ENCODE data around the gene TTC39B. TPM values are rescaled to one million over a fixed set of nuclear protein-coding genes. Genes with fewer than 3 reads are reported as not detected.
A peak's percentile ranks its signal among the peaks of the same experiment; 100 is the strongest.

The TTC39B gene
- total RNA-seq, 1 donor from 2014 or later, result 4.1 TPM

DNA sequence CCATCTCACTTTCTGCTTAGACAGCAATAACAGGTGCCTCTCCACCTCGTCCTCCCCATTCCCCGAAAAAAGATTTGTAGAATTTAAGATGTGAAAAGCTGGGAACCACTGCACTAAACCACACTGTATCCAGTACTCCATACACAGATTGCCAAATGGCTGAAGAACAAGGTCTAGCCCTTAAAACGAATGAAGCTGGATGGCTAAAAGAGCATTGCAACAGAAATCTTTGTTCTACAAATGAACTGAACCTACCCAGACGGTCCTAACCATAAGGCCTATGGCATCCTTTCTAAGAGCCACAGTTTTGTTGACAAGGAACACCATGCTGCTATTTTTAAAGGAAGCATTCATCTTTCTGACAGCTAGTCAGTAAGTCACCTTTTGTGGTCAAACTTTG, 152.3 kb downstream of the TTC39B start:
- H3K4me2 ChIP-seq, result no peak overlapping the region
- no peak overlapping the region for H3K27ac ChIP-seq
- no peak for DNase-seq (ENCODE audit: low spot score)
- no peak overlapping the region for H3K9ac ChIP-seq
- H3K4me3 ChIP-seq, result no peak overlapping the region
- no peaks in the 10 kb centered on the region for H3K36me3 ChIP-seq
- no peaks in the 10 kb centered on the region for H3K36me3 Mint-ChIP-seq
- peaks cover 5% of the 10 kb centered on the region for H3K4me1 ChIP-seq
- no peaks in the 10 kb centered on the region for H3K9me3 ChIP-seq (ENCODE audit: low read depth)
- H4K20me1 ChIP-seq (ENCODE audit: low read depth), result no peaks in the 10 kb centered on the region
- no peaks in the 10 kb centered on the region for H3F3A ChIP-seq (ENCODE audit: low read depth)
- no peaks in the 10 kb centered on the region for H3K27me3 Mint-ChIP-seq (ENCODE audit: insufficient read depth, low read depth)
- peak overlapping the region; percentile 51 for H2AFZ ChIP-seq (replicated peaks)
- no peak overlapping the region for H3K27ac Mint-ChIP-seq
- peaks cover 3% of the 10 kb centered on the region for H3K9me3 Mint-ChIP-seq
- no peaks in the 10 kb centered on the region for H3K4me1 Mint-ChIP-seq
- H3K79me2 ChIP-seq (ENCODE audit: low read depth), result no peaks in the 10 kb centered on the region
- H3K4me3 Mint-ChIP-seq, result no peak overlapping the region
- no peak for TF ChIP-seq EZH2 (IDR thresholded peaks at IDR 0.05)
- no peak for TF ChIP-seq EZH2phosphoT487 (IDR thresholded peaks at IDR 0.05)
- TF ChIP-seq, protein P1, sequence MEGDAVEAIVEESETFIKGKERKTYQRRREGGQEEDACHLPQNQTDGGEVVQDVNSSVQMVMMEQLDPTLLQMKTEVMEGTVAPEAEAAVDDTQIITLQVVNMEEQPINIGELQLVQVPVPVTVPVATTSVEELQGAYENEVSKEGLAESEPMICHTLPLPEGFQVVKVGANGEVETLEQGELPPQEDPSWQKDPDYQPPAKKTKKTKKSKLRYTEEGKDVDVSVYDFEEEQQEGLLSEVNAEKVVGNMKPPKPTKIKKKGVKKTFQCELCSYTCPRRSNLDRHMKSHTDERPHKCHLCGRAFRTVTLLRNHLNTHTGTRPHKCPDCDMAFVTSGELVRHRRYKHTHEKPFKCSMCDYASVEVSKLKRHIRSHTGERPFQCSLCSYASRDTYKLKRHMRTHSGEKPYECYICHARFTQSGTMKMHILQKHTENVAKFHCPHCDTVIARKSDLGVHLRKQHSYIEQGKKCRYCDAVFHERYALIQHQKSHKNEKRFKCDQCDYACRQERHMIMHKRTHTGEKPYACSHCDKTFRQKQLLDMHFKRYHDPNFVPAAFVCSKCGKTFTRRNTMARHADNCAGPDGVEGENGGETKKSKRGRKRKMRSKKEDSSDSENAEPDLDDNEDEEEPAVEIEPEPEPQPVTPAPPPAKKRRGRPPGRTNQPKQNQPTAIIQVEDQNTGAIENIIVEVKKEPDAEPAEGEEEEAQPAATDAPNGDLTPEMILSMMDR (IDR thresholded peaks at IDR 0.05), result no peak
- H3K27me3 ChIP-seq, result no peaks in the 10 kb centered on the region

DNA sequence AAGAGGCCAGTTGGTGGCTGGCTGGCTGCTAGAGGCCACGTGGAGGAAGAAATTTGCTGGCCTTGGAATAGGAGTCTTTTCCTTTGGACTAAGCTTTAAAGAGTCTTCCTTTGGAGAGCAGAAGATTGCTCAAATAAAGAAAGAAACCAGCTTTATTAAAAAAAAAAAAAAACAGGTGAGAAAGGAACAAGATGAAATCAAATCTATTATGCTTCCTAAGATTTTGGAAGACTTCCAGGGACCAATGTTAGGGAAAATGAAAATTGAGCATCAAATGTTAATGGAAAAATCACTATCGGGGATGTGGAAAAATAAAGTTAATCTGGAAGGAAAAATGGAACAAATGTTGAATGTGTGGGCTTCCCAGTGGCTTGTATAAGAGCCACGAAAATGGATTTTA, 153.1 kb downstream of the TTC39B start:
- no peaks in the 10 kb centered on the region for H4K20me1 ChIP-seq (ENCODE audit: low read depth)
- H3K27ac ChIP-seq, result no peak overlapping the region
- peak overlapping the region; percentile 58 for H2AFZ ChIP-seq (replicated peaks)
- Mint-ChIP-seq H3K36me3 (no peaks in the 10 kb centered on the region), H3K27me3 (ENCODE audit: insufficient read depth, low read depth) (no peaks in the 10 kb centered on the region), H3K4me3 (no peak overlapping the region), H3K9me3 (peaks cover 3% of the 10 kb centered on the region), H3K27ac (no peak overlapping the region), H3K4me1 (peaks cover 3% of the 10 kb centered on the region)
- TF ChIP-seq EZH2phosphoT487 (IDR thresholded peaks at IDR 0.05), result no peak
- TF ChIP-seq, protein P1 (IDR thresholded peaks at IDR 0.05), result no peak
- TF ChIP-seq EZH2 (IDR thresholded peaks at IDR 0.05), result no peak
- no peaks in the 10 kb centered on the region for H3K27me3 ChIP-seq
- no peak overlapping the region for H3K4me2 ChIP-seq
- H3K79me2 ChIP-seq (ENCODE audit: low read depth), result no peaks in the 10 kb centered on the region
- no peak overlapping the region for H3K9ac ChIP-seq
- H3F3A ChIP-seq (ENCODE audit: low read depth), result no peaks in the 10 kb centered on the region
- no peaks in the 10 kb centered on the region for H3K36me3 ChIP-seq
- no peaks in the 10 kb centered on the region for H3K9me3 ChIP-seq (ENCODE audit: low read depth)
- peaks cover 5% of the 10 kb centered on the region for H3K4me1 ChIP-seq
- no peak for DNase-seq (ENCODE audit: low spot score)
- no peak overlapping the region for H3K4me3 ChIP-seq

DNA sequence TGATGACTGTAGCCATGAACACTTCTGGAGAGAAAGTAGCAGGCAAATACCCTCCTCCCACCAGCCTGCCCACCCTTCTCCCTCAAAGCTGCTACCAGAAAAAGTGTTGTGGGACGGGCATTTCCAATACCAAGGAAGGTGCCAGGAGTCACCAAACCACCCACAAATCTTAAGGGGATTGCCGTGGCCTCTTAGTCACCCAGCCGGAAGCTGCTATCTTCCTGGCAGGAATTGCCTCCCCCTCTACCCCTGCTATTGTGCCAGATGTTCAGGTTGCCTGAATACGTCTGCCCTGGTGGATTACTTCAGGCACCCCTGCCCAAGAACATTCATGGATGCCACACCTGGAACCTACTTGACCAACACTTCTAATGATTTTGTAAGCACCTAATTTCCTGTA, 156.1 kb downstream of the TTC39B start:
- Histone ChIP-seq H3K27me3 (no peaks in the 10 kb centered on the region), H4K20me1 (ENCODE audit: low read depth) (no peaks in the 10 kb centered on the region), H3K27ac (no peak overlapping the region), H3K9ac (no peak overlapping the region), H3K4me2 (no peak overlapping the region), H3K4me3 (no peak overlapping the region), H3K36me3 (no peaks in the 10 kb centered on the region), H3K9me3 (ENCODE audit: low read depth) (no peaks in the 10 kb centered on the region), H3K79me2 (ENCODE audit: low read depth) (no peaks in the 10 kb centered on the region), H3F3A (ENCODE audit: low read depth) (peaks cover 17% of the 10 kb centered on the region), H2AFZ (replicated peaks) (no peak overlapping the region), H3K4me1 (peaks cover 22% of the 10 kb centered on the region)
- H3K4me1 Mint-ChIP-seq, result peaks cover 14% of the 10 kb centered on the region
- no peak for TF ChIP-seq EZH2phosphoT487 (IDR thresholded peaks at IDR 0.05)
- TF ChIP-seq EZH2 (IDR thresholded peaks at IDR 0.05), result no peak
- TF ChIP-seq, protein P1 (IDR thresholded peaks at IDR 0.05), result no peak
- no peak overlapping the region for H3K4me3 Mint-ChIP-seq
- no peak for DNase-seq (ENCODE audit: low spot score)
- no peaks in the 10 kb centered on the region for H3K36me3 Mint-ChIP-seq
- H3K9me3 Mint-ChIP-seq, result no peaks in the 10 kb centered on the region
- H3K27me3 Mint-ChIP-seq (ENCODE audit: insufficient read depth, low read depth), result no peaks in the 10 kb centered on the region
- no peak overlapping the region for H3K27ac Mint-ChIP-seq

Data from neural progenitor cell (in vitro differentiated cells).